Endothelial cell of umbilical vein (primary cell): Measurements from ENCODE around the gene ERGIC1. TPM values are rescaled to one million over a fixed set of nuclear protein-coding genes. Genes with fewer than 3 reads are reported as not detected.

Source experiments
- BruUV-seq: library from RNA; stranded (reverse); fragments of 400-500 nt; replicated peaks from 2 replicates; lab custom pipeline; 2021; lab: Mats Ljungman, UMichigan
- CTCF ChIA-PET: fragments of 300-600, 350-600 bp; sonication (Branson Sonifier 250); formaldehyde crosslinking; loops from one replicate; lab custom pipeline; 2021; ENCODE audit warnings: antibody characterized with exemption, inconsistent platforms; lab: Charles Lee
- POLR2A ChIA-PET: fragments of 300-600, 350-600 bp; sonication (Branson Sonifier 250); formaldehyde crosslinking; loops from one replicate; lab custom pipeline; 2021; ENCODE audit warnings: antibody characterized with exemption, inconsistent platforms; lab: Charles Lee
- DNase-seq: peaks from one replicate; pipeline ENCODE4 v3.0.0-alpha.2; 2011; ENCODE audit warnings: low read depth, low spot score
- FAIRE-seq: peaks from 2 replicates; lab custom pipeline; 2011; peaks lifted over from hg19 to GRCh38; lab: Jason Lieb, UNC
- H2AFZ ChIP-seq: 2 replicates; pipeline ENCODE4 v1.6.0; 2012; ENCODE audit warnings: low read depth, low read length, control low read depth, inconsistent platforms
- H3K27ac ChIP-seq: 2 replicates; pipeline ENCODE4 v1.5.1; 2011; ENCODE audit warnings: low read depth, mild to moderate bottlenecking, control low read depth, low read length, moderate library complexity; ENCODE audit not compliant: insufficient read depth
- H3K27me3 ChIP-seq, 2 experiments: 2 replicates each; pipeline versions ENCODE4 v1.6.0 to v1.6.1; 2011; ENCODE audit warnings: low read length in 2 of 2, mixed read lengths in 1 of 2; ENCODE audit not compliant: control insufficient read depth in 2 of 2, insufficient read depth in 2 of 2
- H3K36me3 ChIP-seq, 2 experiments: 2 replicates in 1 of 2; 3 replicates in 1 of 2; pipeline ENCODE4 v1.5.1; 2011; ENCODE audit warnings: low read length in 2 of 2, mild to moderate bottlenecking in 1 of 2, moderate library complexity in 1 of 2; ENCODE audit not compliant: control insufficient read depth in 2 of 2, insufficient read depth in 2 of 2; ENCODE audit errors: extremely low read depth in 1 of 2
- H3K4me1 ChIP-seq: 3 replicates; pipeline ENCODE4 v1.5.1; 2011; ENCODE audit warnings: mild to moderate bottlenecking, low read length; ENCODE audit not compliant: control insufficient read depth, insufficient read depth; ENCODE audit errors: extremely low read depth
- H3K4me2 ChIP-seq: 2 replicates; pipeline ENCODE4 v1.6.1; 2011; ENCODE audit warnings: low read length, control low read depth, mixed read lengths; ENCODE audit not compliant: insufficient read depth
- H3K4me3 ChIP-seq, 3 experiments: fragments of 200-600 bp in 1 of 3; sonication (generic), shearing (Covaris generic) in 1 of 3; replicated peaks in 1 of 3; 2 replicates each; pipeline ENCODE4 v1.5.1; 2011 to 2016; ENCODE audit warnings: control low read depth in 3 of 3, low read length in 3 of 3, mild to moderate bottlenecking in 2 of 3, inconsistent platforms in 1 of 3, low read depth in 1 of 3, moderate library complexity in 1 of 3; ENCODE audit not compliant: insufficient read depth in 1 of 3
- H3K79me2 ChIP-seq: 2 replicates; pipeline ENCODE4 v1.6.0; 2012; ENCODE audit warnings: low read length, inconsistent platforms; ENCODE audit not compliant: control insufficient read depth, insufficient read depth
- H3K9ac ChIP-seq: replicated peaks from 2 replicates; pipeline ENCODE3; 2011; ENCODE audit warnings: low read length, control low read depth; ENCODE audit not compliant: insufficient read depth; ENCODE audit errors: extremely low read depth
- H3K9me1 ChIP-seq: replicated peaks from 3 replicates; pipeline ENCODE4 v1.6.0; 2011; ENCODE audit warnings: mild to moderate bottlenecking, low read length; ENCODE audit not compliant: control insufficient read depth, insufficient read depth; ENCODE audit errors: extremely low read depth
- H3K9me3 ChIP-seq: replicated peaks from 2 replicates; pipeline ENCODE4 v1.5.1; 2012; ENCODE audit warnings: low read length, inconsistent platforms; ENCODE audit not compliant: control insufficient read depth, insufficient read depth
- H4K20me1 ChIP-seq: replicated peaks from 2 replicates; pipeline ENCODE3; 2011; ENCODE audit warnings: mild to moderate bottlenecking, low read length; ENCODE audit not compliant: control insufficient read depth, insufficient read depth; ENCODE audit errors: extremely low read depth
- EZH2 ChIP-seq: IDR thresholded peaks from 2 replicates; pipeline ENCODE4 v1.6.1; 2012; ENCODE audit warnings: borderline replicate concordance, low read depth, mild to moderate bottlenecking, moderate library complexity, low read length, inconsistent platforms; ENCODE audit not compliant: severe bottlenecking
- FOS ChIP-seq: IDR thresholded peaks from 2 replicates; pipeline ENCODE4 v1.6.1; 2011; ENCODE audit warnings: mild to moderate bottlenecking, low read length, moderate library complexity, borderline replicate concordance; ENCODE audit not compliant: insufficient read depth
- GATA2 ChIP-seq: IDR thresholded peaks from 2 replicates; pipeline ENCODE4 v1.7.0; 2011; ENCODE audit warnings: low read depth, mild to moderate bottlenecking, moderate library complexity, mixed read lengths, low read length; ENCODE audit not compliant: insufficient read length, insufficient read depth
- JUN ChIP-seq: IDR thresholded peaks from 2 replicates; pipeline ENCODE4 v1.6.1; 2011; ENCODE audit warnings: borderline replicate concordance, low read depth; ENCODE audit not compliant: insufficient read length, insufficient read depth
- MYC ChIP-seq: IDR thresholded peaks from one replicate; pipeline ENCODE4 v1.6.1; 2011; ENCODE audit warnings: mild to moderate bottlenecking, low read depth, low read length
- POLR2A ChIP-seq: IDR thresholded peaks from 2 replicates; pipeline ENCODE4 v1.6.1; 2012; ENCODE audit warnings: low read depth, mild to moderate bottlenecking, control low read depth, low read length
- POLR2AphosphoS5 ChIP-seq: IDR thresholded peaks from 2 replicates; pipeline ENCODE4 v1.6.1; 2012; ENCODE audit warnings: low read depth, mild to moderate bottlenecking, control low read depth, low read length, moderate library complexity; ENCODE audit not compliant: insufficient read depth
- dilution Hi-C: fragments of 300-500 bp; cut with MboI; formaldehyde crosslinking; loops from one replicate; pipeline ENCODE4 v1.15.0; 2019; ENCODE audit warnings: low sequenced_read_pairs; ENCODE audit not compliant: extremely low pct_ligation_motif_present
- intact Hi-C: fragments of 100-400 bp; cut with micrococcal nuclease; formaldehyde crosslinking; loops from one replicate; pipeline ENCODE4 v1.10.0; 2022
- polyA plus RNA-seq, 4 experiments: library from polyadenylated mRNA; depleted of rRNA in 3 of 4; stranded (reverse) in 3 of 4; unstranded in 1 of 4; fragments of >200 nt; gene quantifications; 2 replicates each; pipeline versions ENCODE4 v1.2.1 to v1.2.3, GENCODE V29; 2011 to 2012; ENCODE audit warnings: missing spikeins in 1 of 4
- total RNA-seq: library from RNA; stranded (reverse); gene quantifications from 2 replicates; pipeline ENCODE4 v1.2.3, GENCODE V29; 2021
- TF ChIP-seq, protein P1 (sequence below), 2 donors: IDR thresholded peaks; 1 replicate in 1 of 2; 2 replicates in 1 of 2; pipeline ENCODE4 v1.5.1; 2011; ENCODE audit warnings: low read length in 2 of 2, mild to moderate bottlenecking in 2 of 2, moderate library complexity in 2 of 2, control low read depth in 1 of 2, inconsistent platforms in 1 of 2, low read depth in 1 of 2; ENCODE audit not compliant: insufficient read depth in 1 of 2; ENCODE audit errors: extremely low read depth in 1 of 2
- TF ChIP-seq, protein P2 (sequence below): IDR thresholded peaks from 2 replicates; pipeline ENCODE4 v1.6.1; 2011; ENCODE audit not compliant: insufficient read depth, insufficient read length

Gene ERGIC1
- total and polyA plus RNA-seq, 2 donors (not counting 3 experiments of a cell fraction or from before 2014, with no cell fraction given), result 105 to 109 TPM

DNA sequence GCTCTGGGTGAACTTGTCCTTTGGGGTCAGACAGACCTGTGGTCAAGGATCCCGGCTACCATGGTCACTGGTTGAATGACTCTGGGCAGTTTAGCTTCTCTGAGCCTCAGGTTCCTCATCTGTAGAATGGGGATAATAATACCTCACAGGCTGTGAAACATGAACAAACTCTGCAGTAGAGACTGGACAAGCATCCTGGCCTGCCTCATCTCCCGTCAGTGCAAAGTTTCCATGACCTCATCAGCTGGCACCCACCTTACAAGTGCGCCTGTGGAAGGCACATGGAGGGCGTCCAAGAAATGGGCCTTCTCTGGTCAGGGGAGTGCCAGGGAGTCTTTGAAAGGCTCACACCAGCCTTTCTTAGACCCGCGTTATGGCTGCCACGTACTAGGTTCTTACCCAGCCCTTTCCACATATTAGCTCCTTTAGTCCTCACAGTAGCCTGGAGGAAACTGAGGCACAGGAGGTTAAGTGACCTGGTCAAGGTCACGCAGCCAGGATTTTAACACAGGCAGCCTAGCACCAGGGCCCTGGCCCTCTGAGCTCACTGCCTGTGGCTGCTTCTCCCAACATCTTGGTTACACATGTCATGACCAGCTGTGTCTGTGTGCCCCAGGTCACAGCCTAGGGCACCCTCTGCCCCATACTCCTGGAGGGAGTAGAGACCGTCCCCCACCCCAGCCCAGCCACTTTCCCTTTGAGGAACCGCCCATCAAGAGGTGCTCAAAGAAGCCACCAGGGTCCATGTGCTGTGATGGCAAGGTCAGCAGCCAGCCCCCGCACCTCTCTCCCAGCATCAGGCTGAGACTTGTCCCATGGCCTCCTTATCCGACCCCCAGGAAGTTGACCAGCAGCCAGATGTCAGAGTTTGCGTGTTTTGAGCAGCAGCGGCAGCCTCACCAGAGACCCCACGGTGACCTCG, 85.7 kb downstream of the ERGIC1 start:
- H2AFZ ChIP-seq, result no peak overlapping the region
- BruUV-seq, result no TSS peak
- ChIA-PET CTCF (interaction anchor here (1.2 to 1.6 kb wide), 2 partner anchors 12 to 59 kb away, joined by 4 to 11 read pairs; no protein-coding TSS in a partner anchor), POLR2A (no interaction called here)
- TF ChIP-seq MYC, result no peak
- H3K4me3 ChIP-seq, result no peak overlapping the region
- H3K36me3 ChIP-seq, result peaks cover 0 to 20% of the 10 kb centered on the region in 2 experiments
- no peaks in the 10 kb centered on the region for H3K9me3 ChIP-seq
- DNase-seq (no peak), FAIRE-seq (no peak)
- H3K4me1 ChIP-seq, result no peaks in the 10 kb centered on the region
- no peak overlapping the region for H3K4me2 ChIP-seq
- no peaks in the 10 kb centered on the region for H3K27me3 ChIP-seq
- no peak overlapping the region for H3K27ac ChIP-seq
- no peaks in the 10 kb centered on the region for H3K79me2 ChIP-seq
- H3K9me1 ChIP-seq, result no peaks in the 10 kb centered on the region
- H3K9ac ChIP-seq, result no peak overlapping the region
- no peaks in the 10 kb centered on the region for H4K20me1 ChIP-seq
- dilution Hi-C loops, result no loop called here
- intact Hi-C loops, result no loop called here

DNA sequence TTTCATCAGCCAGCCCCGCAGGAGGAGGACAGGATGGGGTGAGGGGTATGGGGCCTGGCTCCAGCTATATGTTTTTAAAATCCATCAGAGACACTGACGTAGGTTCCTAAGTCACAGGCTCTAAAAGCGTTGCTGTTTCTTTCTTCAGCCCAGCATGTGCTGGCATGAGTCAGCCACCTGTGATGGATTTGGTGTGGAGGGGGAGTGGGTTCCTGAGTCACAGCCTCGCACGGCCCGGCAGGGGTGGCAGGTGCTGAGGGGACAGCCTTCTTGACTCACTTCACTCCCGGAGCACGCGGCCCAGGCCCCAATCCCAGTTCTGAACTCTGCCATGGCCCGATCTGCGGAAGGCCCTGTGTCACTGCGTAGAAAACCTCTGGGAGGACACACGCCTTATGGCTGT, 86.4 kb downstream of the ERGIC1 start:
- TF ChIP-seq GATA2 (no peak), MYC (no peak), FOS (no peak), EZH2 (no peak), POLR2AphosphoS5 (no peak), JUN (no peak), POLR2A (no peak)
- TF ChIP-seq, protein P1, sequence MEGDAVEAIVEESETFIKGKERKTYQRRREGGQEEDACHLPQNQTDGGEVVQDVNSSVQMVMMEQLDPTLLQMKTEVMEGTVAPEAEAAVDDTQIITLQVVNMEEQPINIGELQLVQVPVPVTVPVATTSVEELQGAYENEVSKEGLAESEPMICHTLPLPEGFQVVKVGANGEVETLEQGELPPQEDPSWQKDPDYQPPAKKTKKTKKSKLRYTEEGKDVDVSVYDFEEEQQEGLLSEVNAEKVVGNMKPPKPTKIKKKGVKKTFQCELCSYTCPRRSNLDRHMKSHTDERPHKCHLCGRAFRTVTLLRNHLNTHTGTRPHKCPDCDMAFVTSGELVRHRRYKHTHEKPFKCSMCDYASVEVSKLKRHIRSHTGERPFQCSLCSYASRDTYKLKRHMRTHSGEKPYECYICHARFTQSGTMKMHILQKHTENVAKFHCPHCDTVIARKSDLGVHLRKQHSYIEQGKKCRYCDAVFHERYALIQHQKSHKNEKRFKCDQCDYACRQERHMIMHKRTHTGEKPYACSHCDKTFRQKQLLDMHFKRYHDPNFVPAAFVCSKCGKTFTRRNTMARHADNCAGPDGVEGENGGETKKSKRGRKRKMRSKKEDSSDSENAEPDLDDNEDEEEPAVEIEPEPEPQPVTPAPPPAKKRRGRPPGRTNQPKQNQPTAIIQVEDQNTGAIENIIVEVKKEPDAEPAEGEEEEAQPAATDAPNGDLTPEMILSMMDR (IDR thresholded peaks at IDR 0.05; ENCODE audit: extremely low read depth in 1 of 2, insufficient read depth in 1 of 2, low read depth in 1 of 2, low read length in 2 of 2), result no peak
- TF ChIP-seq, protein P2, sequence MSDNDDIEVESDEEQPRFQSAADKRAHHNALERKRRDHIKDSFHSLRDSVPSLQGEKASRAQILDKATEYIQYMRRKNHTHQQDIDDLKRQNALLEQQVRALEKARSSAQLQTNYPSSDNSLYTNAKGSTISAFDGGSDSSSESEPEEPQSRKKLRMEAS, result no peak
- Histone ChIP-seq H4K20me1 (no peaks in the 10 kb centered on the region), H3K4me3 (no peak overlapping the region), H3K9ac (no peak overlapping the region), H2AFZ (no peak overlapping the region), H3K36me3 (peaks cover 0 to 17% of the 10 kb centered on the region in 2 experiments), H3K9me1 (no peaks in the 10 kb centered on the region), H3K79me2 (no peaks in the 10 kb centered on the region), H3K27me3 (no peaks in the 10 kb centered on the region), H3K27ac (no peak overlapping the region), H3K4me2 (no peak overlapping the region), H3K9me3 (no peaks in the 10 kb centered on the region), H3K4me1 (no peaks in the 10 kb centered on the region)
- ChIA-PET POLR2A (no interaction called here), CTCF (interaction anchor here (1.2 to 1.8 kb wide), 4 partner anchors 9 to 206 kb away, joined by 3 to 11 read pairs (median 4); no protein-coding TSS in a partner anchor)
- BruUV-seq, result no TSS peak
- FAIRE-seq (no peak), DNase-seq (no peak)
- dilution Hi-C loops, result no loop called here
- intact Hi-C loops, result no loop called here
